HG02885 (cell line): ENCODE data around the gene EXOC6B.

Experiments used
- ATAC-seq: cut with Tn5 transposase; IDR thresholded peaks from one replicate; pipeline ENCODE4 v1.9.1; 2021; ENCODE audit warnings: mild to moderate bottlenecking; ENCODE audit not compliant: unreplicated experiment, poor library complexity

EXOC6B gene

DNA sequence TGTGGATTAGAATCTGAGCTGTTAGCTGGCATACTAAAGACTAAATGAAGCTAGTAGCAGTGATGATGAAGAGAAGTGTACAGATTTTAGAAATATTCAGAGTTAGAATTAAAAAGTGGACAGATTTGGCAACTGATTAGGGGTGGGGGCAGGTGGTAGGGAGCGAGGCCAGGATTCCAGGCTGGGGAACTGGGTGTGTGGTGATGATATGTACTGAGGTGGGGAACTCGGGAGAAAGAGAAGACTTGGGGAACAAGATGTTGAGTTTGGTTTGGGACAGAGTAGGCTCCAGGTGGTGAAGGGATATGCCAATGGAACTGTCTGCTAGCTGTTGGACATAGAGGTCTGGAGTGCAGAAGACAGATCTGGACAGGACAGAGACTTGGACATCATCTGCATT lies 669.0 kb downstream of the EXOC6B start:
- no peak for ATAC-seq

DNA sequence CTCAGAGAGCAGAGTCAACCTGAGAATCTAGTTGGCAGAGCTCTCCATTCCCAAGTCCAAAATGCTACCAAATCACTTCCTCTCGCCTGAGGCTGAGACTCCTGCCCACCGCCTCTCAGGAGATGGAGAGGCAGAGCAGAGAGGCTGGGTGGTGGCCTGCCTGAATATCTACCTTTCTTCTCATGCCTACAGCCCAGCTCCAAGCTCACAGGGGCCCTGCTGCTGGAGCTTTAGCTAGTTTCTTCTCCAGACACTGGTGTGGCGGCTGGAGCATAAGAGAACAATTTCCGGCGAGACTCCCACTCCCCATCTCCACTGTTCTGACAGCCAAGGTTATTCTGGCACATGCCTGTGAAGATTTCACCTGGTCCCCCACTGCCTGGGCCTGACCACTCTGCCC lies 670.1 kb downstream of the EXOC6B start:
- no peak for ATAC-seq

DNA sequence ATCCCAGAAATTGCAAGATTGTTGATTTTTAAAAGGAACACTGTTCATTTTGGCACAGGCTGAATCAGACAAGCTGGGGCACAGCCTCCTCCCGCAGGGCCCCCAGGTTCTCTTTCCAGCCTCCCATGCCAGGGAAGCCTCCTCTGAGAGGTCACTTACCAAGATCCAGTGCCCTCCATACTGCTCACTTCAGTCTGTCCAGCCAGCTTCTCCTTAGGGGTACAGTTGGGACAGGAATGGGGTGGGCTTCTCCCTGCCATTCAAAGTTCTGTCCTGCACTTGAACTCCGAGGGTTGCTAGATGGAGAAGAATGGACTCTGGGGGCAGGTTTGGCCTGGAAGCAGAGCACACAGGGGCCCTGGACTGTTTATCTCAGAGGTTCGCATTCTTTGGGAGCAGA lies 670.7 kb downstream of the EXOC6B start:
- ATAC-seq, result no peak

DNA sequence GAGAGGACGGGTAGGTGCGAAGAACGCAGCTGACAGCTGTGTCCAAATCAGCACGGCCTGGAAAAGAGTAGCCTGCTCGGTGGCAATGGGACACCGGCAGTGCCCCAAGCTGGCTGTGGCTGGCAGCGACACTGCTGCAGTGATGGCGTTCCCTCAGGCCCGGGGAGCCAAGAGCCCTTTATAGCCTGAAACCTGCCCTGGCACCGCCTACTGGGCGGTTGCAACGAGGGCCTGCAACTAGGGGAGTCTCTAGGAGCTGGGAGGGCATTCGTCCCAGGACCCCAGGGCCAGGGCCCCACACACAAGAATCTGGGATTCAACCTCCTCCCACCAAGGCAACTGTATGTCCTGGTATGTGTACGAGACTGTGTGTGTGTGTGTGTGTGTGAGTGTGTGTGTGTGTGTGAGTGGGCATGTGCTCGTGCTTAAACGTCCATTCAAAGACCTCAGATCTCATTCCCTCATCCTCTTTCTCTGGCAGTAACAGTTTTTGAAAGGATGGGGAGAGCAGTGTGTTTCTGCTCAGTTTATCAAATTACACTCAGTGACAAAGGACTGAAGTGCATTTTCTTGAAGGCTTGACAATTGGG lies 671.4 kb downstream of the EXOC6B start:
- ATAC-seq, result no peak

DNA sequence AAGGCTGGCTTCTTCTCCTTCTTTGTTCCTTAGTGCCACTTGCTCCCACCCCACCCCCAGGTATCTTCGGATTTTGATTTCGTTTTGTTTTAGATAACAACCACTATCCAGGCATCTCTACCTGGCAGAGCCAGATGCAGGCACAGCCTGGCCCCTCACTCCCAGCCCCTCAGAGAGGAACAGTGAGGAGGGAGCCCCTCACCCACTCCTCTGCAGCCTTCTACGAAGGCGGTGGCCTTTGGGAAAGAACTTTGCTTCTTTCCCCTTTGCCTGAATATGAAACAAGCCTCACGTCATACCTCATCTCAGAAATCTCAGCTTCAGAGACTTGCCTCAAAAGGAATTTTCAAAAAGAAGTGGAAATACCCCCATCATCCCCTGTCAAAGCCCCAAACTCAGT lies 671.9 kb downstream of the EXOC6B start:
- ATAC-seq, result no peak

DNA sequence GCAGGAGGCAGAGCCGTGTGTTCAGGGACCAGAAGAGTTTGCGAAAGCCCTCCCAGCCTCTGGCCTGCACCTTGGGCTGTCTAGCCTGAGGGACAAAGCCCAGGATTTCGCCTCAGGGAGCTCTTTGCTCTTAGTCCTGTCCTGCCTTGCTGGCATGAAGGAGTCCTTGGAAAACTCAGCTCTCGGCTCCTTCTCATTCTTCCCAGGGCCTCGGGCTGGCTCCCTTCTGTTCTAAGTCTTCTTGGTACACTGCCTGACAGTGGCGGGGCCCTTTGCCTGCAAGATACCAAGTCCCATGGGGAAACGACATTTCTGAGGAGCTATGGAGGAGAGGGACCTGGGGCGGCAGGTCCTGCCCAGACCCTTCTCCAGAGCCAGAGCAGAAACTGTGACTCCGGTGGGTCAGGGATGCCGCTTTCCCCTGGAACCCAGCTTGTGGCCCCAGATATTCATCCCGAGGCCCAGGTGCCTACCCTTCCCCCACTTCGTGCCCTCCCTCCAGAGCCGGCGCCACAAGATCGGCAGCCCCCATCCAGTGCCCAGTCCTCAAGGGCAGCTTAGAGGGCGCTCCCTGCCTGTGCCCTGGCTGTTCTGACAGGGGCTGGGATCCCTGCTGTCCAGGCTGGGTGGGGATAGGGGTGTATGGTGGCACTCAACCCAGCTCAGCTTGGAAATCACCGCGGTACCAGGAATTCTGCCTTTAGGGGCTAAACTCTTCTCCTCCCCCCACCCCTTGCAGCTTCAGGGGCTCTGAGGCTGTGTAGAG lies 672.6 kb downstream of the EXOC6B start:
- ATAC-seq, result no peak

DNA sequence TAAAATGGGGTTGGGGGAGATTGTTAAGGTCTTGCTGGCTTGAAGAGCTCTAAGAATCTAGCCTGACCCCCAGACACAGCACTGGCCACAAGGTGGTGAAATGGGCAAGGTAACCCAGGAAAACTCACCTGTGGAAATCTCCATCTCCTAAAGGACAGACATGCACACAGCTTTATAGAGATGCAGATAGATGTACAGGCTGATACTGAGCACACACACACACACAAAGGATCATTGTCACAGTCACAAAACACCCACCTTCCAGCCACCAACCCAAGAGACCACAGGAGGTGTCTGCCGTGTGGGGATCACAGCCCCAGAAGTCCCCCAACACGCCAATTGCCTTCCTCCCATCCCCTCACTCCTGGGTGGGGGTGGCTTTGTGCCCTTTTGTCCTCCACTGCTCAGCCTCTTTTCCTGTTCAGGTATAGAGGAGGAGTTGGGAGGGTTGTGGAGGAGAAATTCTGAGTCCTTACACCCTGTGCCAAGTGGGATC lies 674.9 kb downstream of the EXOC6B start:
- ATAC-seq, result no peak

DNA sequence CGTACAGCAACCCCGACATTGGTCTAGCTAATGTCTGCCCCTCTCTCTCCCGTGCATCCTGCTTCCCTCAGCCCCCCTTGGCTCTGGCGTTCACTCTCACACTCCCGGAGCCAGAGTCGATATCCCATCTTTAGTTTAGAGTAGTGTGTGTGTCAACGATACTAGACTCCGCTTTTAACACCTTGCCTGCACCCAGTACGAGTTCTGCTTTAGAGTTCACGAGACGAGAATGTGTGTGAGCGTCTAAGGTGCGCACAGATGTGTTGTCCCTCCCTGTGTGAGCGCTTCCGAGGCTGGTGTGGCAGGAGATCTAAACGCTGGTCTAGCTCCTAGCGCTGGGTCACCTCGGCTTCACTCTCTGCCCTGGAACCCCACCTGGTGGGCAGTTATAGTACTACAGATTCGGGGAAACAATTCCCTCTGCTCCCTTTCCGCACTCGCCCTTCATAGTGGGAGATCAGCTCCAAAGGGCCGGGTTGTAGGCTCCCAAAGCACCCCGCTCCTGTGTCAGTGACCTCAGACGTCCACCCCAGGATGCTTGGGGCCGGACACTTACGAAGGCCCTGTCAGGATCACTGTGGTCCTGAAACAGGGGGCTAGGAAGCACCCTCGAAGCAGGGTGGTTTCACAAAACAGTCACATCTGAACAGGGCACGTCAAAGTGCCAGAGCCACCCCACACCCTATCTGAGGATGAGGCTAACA lies 675.5 kb downstream of the EXOC6B start:
- ATAC-seq, result peak; percentile 86

DNA sequence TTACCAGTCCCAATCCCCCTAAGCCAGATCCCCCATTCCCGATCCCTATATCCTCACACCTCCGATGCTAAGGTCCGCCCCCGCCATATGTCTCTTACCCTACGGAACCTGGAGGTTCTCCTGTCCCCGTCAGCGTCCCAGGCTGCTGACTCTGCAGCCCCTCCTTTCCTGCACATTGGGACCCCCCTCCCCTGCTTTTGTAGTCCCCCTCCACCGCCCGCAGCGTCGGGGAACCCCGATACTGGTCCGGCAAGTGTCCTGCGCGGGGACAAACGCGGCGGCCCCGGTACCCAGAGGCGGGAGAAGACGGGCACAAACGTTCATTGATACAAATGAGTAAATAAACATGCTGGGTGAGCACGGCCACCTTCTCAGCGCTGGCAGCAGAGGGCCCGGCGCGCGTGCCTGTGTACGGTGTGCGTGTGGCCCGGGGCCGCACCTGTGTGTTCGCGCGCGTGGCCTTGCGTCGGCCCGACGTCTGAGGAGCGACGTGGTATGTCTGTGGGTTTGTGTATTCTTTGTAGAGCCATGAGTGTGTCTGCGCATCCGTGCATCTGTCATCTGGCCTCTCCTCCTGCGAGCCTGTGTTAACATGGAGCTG lies 676.2 kb downstream of the EXOC6B start:
- peak; percentile 1 for ATAC-seq

DNA sequence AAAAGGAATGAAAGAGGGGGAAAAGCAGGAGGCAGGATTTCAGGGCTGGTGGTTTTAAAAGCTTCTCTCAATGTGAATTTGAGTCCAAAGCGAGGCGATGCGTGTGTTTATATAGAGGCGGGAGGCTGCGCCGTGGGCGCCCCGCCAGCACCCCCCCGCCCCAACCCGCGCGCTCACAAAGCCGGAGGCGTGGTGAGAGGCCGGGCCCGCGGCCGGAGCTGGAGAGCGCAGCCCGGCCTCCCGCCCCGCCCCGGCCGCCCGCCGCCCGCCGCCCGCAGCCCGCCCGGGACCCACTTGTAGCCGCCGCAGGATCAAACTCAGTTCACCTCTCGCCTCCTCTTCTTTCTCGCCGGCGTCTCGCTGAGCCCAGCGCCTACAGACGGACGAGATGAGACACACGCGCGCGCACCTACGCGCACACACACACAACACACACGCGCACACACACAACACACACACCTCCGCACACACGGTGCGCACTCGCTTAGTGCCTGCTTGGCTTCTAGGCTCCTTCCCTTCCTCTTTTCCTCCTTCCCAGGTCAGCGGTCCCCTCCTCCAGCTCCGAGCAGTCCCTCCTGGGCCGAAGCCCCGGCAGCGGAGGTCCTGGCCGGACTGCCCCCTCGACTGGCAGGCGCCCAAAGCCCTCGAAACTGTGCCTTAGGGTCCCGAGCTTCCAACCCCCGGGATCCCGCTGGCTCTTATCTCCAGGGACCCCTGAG lies 676.8 kb downstream of the EXOC6B start:
- no peak for ATAC-seq

DNA sequence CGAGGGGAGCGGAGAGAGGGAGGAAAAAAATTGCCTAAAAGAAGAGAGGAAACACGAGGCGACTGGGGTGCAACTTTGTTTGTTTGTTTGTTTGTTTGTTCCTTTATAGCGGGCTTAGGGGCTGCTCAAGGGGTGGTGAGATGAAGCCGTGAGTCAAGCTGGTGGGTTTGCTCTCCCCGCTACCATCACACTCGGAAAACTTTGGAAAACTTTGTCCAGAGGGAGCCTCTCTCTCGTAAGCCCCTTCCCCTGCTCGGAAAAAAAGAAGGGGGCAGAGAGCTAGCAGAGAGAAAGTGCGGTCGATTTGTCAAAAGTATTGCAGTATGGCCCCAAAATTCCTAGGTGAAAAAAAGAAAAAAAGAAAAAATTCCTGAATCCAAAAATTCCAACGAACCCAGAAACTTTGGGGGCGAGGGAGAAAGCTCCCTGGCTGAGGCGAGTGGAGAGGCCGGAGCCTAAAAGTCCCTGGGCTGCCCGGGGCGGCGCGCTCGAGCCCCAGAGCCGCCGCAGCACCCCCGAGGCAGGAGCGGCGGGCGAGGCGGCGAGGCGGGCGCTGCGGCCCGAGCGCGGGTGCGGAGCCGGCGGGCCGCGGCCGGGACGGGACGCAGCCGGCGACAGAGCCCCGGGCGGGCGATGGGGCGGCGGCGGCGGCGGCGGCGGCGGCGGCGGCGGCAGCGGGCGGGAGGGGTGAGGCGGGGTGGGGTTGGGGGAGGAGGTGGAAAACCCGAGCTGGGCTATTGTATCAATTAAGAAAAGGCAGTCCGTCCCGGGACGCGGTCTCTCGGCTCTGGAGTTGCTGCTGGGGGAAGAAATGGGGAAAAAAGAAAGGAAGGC lies 677.6 kb downstream of the EXOC6B start:
- no peak for ATAC-seq

DNA sequence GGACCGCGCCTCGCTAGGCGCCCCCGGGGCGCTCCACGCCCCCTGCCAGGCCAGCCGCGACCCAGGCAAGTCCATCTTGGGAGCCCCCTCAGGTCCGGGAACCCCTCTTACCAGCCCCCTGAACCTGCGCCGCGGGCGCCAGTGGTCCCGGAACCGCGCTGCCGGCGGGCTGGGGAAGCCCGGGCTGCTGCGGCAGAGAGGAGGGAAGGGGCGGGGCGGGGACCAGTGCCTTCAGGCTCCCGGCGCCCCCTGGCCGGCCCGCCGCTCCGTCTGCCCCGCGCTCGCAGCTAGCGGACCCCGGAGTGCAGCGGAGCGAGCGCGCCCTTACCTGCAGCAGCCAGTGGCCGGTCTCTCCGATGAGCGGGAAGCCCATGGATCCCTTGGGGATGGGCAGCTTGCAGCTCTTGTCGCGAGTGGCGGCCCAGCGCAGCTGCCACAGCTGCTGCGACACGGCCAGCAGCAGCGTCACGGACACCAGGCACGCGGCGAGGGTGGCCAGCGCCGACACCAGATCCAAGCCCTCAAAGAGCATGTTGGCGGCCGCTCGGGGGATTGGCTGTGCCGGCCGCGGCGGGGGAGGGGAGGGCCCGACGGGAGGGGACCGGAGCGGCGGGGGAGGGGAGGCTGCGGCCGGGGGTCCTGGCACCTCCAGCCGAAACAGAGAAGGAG lies 678.4 kb downstream of the EXOC6B start, which contains the start of gene CYP26B1:
Gene CYP26B1 (minus strand): TSS at position 560 of the 669 bp plus-strand sequence. CDS start 28 bp downstream, at position 532.
- ATAC-seq, result no peak

DNA sequence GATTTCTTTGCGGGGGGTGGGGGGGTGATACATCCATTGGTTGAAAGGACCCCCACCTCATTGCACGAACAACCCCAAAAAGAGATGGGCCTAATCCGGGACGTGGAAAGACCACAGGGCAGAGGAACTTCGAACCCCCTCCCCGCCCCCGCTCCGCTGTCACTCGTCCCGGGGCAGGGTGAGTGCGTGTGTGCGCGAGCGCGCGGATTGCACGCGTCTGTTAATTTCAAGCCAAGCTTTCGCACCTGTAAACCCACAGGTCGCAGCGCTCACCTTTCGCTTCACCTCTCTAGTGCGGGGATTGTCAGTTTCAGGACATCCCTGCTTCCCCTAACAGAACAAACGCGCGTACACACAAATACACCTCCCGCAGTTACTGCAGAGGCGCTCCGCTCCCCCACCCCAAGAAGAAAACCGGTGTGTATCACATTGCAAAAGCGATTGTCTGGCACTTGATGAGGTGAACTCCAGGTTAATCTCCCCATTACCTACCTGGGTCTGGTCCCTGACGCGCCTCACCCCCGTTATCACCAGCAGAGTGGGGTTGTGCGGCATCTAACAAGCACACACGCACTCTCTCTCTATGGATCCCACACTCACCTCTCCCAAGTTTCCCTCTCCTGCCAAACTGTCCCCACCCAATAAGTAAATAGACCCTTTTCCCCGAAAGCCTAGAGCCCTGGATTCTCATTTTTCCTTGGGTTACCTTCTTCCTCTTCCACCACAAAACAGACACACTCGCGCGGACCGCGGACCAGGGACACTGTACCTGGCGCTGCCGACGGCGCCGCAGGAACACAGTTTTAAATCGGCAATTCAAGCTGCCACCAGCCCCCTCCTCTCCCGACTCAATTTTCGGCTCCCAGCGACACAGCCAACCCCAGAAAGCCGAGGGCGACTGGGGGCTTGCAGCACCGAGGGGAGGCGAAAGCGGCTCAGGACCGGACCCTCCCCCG lies 679.2 kb downstream of the EXOC6B start:
- no peak for ATAC-seq

DNA sequence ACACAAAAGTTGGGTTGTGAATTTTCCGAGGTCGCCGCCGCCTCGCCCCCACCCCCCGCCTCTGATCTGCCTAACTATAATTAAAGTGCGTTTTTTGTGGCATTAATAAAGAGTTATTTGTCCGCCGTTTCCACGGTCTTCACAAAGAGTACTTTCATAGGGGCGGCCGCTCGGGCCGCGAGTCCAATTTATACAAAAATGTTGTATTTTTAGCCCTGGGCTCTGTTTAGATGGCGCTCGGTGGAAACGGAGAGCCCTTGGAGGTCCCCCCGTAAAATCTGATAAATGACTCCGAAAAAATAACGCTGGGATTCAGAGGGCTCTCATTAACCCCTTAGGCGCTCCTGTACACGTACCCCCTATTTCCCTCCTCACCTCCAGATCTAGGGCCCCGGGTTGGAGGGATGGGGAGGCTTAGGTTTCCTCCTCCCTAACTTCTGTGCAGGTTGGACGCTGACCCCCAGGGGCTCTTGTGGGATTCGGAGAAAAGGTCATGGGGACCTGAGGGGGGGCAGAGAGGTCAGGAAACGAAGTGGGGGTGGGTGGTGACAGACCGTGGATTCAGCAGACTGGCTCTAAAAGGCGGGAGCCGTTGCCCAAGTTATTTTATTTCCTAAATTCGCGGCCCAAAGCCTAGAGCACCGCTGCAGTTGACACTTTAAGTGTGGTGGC lies 680.0 kb downstream of the EXOC6B start:
- no peak for ATAC-seq

DNA sequence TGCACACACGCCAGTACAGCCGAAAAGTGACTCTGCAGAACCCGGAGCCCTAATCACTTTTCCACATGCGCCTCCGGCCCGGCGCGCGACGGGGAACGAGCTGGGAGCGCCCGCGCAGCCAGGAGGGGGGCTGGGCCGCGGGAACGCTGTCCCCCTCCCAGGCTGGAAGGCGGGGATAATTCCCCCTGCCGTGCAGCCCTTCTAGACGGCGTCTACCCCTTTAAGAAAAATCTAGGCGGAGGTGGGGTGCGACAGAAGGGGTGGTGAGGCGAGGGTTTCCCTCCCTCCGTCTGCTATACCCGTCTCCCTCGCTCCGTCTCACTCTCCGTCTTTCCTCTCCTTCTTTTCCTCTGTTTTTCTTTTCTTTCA lies 680.6 kb downstream of the EXOC6B start:
- no peak for ATAC-seq

DNA sequence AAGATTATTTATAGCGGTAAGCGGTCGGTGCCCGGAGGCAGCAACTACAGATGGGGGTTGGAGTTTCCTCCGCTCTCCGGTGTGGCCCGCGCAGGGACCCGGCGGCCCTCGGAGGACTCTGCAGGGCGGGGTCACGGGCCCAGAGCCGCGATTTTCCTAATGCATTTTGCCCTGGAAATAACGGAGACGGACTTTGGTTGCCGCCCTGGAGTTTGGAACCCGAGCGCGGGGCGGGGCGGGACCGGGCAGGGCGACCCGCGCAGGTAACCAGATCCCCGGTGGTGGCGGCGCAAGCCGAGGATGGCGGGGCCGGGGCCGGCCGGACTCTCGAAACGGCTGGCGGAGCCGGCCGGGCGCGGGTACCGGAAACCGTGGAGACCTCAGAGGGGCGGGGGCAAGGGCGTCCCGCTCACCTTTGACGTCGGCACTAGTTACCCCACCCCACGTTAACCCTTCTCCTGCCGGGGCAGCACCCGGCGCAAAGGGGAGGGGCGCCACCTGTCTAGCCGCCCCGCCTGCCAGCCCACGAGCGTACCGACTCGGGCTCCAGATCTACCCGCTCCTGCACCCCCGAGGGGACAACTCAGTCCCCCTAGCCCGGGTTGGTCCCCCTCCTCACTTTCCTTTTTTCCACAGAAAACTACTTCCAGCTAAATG lies 681.1 kb downstream of the EXOC6B start:
- no peak for ATAC-seq

DNA sequence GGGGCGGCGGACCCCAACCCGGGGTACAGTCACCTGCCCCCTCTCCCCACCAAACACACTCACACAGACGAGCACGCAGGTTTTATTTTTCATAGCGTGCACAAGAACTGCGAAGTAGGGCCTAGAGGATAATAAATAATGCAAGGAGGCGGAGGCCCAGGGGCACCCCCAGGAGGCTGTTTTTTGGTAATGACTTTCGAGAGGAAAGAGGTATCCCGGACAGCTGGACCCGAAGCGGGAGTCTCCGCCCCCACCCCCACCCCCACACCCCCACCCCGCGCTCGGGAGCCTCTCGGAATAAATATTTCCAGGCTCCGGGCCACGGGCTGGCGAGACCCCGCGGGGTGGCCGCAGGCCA lies 681.6 kb downstream of the EXOC6B start:
- ATAC-seq, result no peak
